NCI-H2107 treated with DMSO at 0.1 percent for 48 hours (cell line): ENCODE results near the gene RBMS3.

Experiments
- DNase-seq: peaks from one replicate; lab custom pipeline; 2025; ENCODE audit not compliant: unreplicated experiment; lab: John Stamatoyannopoulos, UW

RBMS3 gene

GRCh38 chr3:29275309-29275708 is 5.6 kb upstream of the RBMS3 start:
- no peak for DNase-seq

- no peak for DNase-seq
These were observed 3.6 kb upstream of the RBMS3 start for GRCh38 chr3:29277249-29277648.

DNA sequence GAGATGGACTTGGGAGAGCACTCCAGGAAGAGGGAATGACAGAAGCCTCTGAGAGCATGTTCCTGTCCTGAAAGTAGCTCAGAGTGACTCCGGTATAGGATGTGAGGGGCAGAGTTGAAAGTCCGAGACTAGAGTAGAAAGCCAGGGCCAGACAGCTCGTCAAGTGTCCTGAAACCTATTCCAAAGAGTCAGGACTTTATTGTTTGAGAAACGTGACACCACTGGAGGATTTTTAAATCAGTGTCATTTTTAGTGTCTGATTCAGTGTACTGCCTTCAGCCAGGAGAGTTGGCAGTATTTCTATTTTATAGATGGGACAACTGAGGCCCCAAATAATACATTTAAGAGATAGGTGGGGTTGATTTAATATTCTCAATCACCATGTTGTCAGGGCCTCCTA is 1.6 kb upstream of the RBMS3 start:
- DNase-seq, result no peak

DNA sequence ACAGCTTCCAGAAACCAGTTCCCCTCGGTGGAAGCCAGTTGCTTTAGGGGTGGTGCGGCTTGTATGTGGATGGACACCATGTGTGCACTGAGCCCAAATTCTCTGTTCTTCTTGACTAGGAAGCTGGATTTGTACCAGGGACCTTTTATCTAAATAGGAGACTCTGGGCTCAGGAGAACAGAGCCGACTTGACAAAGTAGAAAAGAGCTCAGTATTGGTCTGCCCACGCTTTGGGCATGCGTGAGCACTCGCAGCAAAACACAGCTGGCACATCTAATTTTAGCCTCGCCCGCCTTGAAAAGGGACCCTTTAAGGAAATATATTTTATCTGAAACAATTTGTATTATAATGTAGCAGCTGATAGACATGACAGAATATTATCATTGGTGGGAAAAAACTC is 1.1 kb upstream of the RBMS3 start:
- no peak for DNase-seq

DNA sequence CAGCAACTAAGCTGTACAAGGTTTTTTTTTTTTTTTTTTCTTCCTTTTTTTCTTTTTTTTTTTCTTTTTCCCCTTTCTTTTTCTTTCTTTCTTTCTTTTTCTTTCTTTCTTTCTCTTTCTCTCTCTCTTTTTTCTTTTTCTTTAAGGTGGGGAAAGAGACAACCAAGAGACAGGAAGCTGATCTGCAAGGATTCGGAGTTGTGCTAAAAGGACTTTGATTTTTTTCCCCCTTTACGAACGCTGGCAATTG is 148 bp downstream of the RBMS3 start:
- no peak for DNase-seq

GRCh38 chr3:29281344-29282241 is 722 bp downstream of the RBMS3 start:
- DNase-seq, result no peak

DNA sequence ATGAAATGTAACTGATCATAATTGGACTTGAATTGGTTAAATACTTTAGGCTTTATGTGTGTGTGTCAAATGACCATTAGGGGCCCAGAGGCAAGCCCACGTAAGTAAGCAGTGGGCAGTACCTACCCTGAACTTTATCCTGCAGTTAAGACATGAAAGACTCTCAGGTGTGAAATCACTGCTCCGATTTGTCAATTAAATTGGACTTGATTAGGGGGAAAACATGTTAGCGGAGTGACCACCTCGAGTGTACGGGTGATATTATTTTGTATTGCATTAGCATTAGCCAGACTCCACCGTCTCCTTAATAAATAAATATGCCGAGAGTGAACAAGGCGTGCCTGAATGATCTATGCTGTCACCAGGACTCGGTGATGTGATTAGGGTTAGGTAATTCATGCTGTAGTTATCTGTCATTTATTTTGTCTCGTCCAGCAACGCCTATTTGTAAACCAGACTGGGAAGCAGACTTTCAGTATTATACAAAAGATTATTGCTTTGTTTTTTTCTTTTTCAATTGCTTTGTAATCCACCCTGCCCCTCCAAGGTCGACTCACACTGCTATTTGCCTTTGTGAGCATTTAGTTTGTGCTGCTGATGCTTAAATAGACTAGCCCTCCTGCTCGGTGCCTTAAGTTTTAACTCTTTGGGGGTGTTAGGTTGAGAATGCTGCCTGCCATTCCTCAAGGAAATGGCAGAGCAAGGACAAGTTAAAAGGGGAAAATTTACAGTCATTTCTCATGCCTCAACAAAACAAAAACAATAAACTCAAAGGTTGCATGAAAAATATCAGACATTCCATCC is 1.8 kb downstream of the RBMS3 start:
- no peak for DNase-seq

DNA sequence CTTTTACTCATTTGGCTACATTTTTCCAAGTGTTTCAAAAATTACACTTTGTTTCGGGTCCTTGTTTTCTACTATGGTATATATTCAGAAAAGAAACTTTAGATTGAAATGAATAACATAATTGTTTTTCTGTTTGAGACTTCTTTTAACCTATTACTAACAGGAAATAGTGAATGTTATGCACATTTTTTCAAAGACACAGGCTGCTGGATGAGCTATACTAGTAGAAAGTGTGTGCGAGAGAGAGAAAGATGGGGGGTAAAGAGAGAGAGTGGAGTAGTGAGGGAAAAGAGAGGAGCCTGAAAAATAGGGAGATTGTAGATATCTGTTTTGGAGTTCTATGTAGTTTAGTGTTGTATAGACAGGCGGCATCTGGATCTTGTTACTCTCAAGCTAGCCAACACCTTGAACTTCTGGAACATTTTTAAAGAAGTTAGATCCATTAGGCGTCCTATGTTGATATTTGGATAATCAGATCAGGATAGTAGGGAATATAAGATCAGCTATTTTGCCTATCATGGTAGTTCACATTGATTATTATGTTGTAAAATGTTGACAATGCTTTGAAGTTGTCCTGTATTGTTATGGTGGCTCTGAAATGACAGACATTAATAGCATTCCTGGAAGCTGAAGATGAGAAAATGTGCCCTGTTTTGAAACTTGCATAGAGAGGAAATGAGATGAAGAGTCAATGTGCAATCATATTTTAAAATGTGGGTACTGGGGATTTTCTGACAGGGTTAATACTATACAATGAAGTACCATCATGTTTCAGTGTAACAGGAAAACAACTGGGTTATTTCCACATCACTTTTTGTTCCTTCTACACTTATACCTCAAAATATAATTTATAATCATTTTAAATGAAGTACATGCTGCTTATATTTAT is 2.6 kb downstream of the RBMS3 start:
- no peak for DNase-seq

DNA sequence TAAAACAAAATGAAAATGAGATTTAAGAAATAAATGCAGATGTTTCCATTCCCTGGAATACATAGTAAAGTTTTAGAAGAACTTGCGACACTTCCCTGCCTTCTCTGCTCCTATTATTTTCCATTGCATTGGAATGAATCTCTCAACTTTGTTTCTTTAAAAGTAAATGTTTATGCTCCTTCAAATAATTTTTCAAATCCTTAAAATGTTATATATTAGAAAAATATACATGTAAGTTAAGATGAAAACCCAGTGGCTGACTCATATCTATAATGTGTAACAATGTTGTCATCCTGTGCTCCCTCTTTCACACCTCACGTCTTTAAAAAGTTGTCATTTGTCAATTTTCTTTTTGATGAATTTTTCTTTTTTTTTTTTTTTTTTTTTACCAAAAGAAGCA is 3.6 kb downstream of the RBMS3 start:
- DNase-seq, result no peak

DNA sequence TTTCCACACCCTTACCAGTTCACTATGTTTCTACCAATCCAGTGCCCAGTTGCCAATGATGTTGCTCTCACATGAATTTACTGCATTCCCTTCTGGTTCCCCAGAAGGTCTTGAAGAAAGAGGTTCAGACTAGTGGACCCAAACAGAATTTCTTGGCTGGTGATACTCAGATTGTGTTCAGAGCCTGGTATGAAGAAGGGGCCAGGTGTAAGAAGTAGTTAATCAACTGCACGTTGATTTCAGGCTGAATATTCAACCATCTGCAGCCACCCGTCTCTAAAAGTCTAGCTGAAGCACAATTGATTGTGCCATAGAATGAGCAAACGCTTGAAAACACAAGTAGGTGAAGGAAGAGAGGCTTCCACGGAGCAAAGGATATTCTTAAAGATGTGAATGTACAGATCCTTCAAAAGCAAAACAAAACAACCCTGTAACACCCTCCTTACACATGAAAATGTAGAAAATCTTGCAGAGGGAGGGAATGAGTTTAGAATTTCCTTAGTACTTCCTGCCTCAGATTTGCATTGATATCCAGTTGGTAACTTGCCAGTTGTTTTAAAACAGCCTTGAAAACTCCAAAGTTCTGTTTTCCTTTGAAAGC is 4.7 kb downstream of the RBMS3 start:
- DNase-seq, result no peak

DNA sequence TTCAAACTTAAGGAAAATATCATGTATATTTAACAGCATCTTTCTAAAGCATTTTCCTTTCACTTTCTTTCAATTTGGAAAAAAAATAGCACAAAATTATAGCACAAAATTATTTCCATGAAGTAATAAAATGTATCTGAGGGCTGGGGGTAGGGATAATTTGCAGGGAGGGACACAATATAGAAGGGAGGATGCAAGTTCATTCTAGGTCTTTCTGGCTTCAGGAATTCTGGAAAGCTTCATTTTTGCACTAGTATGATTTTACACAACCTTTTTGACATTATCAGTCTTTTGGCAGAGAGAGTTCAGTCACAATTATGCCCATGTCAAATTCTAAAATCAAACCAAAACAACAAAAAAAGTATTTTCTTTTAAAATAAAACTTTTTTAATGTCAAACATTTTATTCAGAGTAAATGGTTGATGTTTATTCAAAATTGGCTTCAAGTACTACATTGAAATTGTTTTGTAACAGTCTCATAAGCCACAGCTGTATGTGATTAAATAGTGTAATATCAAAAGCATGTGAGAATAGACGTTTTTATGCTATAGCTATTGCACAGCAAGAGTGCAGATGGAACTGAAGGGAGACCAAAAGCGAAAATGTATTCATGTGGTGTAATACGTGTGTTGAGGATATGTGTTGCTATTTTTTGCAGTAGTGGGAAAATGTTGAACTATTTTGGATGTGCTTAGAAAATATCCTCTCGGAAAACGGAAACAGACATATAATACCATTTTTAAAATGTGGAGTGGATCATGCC is 5.8 kb downstream of the RBMS3 start:
- no peak for DNase-seq

DNA sequence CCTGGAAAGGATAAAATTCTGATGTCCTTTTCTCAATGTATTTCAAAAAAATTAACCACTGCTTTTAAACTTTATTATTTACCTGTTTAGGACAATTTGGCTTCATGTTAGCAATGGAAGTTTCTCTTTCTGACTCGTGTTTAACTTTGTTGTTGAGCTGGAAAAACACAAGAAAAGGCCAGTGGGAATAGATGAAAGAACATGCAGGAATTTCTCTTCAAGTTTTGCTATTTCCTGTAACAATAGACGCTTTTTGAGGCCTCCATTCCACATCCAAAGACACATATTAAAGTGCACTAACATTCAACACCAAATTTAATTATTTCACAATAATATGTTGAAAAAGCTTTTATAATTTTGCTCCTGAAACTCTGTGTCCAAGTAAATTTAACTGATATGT is 9.7 kb downstream of the RBMS3 start:
- DNase-seq, result no peak

- no peak for DNase-seq
These were observed 10.6 kb downstream of the RBMS3 start for GRCh38 chr3:29291260-29291981.

- no peak for DNase-seq
These were observed 11.1 kb downstream of the RBMS3 start for GRCh38 chr3:29291982-29292363.

GRCh38 chr3:29293421-29293820 is 12.6 kb downstream of the RBMS3 start:
- no peak for DNase-seq

- DNase-seq, result no peak
These were observed 17.1 kb downstream of the RBMS3 start for GRCh38 chr3:29297998-29298397.

- no peak for DNase-seq
These were observed 20.6 kb downstream of the RBMS3 start for GRCh38 chr3:29301332-29302019.

GRCh38 chr3:29302619-29303018 is 21.7 kb downstream of the RBMS3 start:
- no peak for DNase-seq

- DNase-seq, result no peak
These were observed 26.4 kb downstream of the RBMS3 start for GRCh38 chr3:29307295-29307694.
